HepG2 (cell line): Measurements from ENCODE around the gene ZNF22. TPM values are rescaled to one million over a fixed set of nuclear protein-coding genes. Genes with fewer than 3 reads are reported as not detected.
A peak's percentile ranks its signal among the peaks of the same experiment; 100 is the strongest.

Source experiments
- ATRX ChIP-seq: sonication (generic); formaldehyde crosslinking; IDR thresholded peaks from 2 replicates; pipeline ENCODE4 v1.4.0; 2020; ENCODE audit warnings: missing genetic modification reagents, borderline replicate concordance
- FOSL2 ChIP-seq: sonication (generic); formaldehyde crosslinking; IDR thresholded peaks from 2 replicates; pipeline ENCODE4 v1.4.0; 2020; ENCODE audit warnings: missing genetic modification reagents
- ZFP36L2 ChIP-seq: sonication (generic); formaldehyde crosslinking; IDR thresholded peaks from 2 replicates; pipeline ENCODE4 v1.4.0; 2020; ENCODE audit warnings: missing genetic modification reagents
- ZNF225 ChIP-seq: sonication (generic); formaldehyde crosslinking; IDR thresholded peaks from 2 replicates; pipeline ENCODE4 v1.4.0; 2020; ENCODE audit warnings: mild to moderate bottlenecking, missing genetic modification reagents
- ZNF230 ChIP-seq: sonication (generic); formaldehyde crosslinking; IDR thresholded peaks from 2 replicates; pipeline ENCODE4 v1.4.0; 2020; ENCODE audit warnings: mild to moderate bottlenecking, missing genetic modification reagents
- polyA plus RNA-seq, 8 experiments: library from polyadenylated mRNA; depleted of rRNA in 3 of 8; stranded (reverse) in 7 of 8; unstranded in 1 of 8; fragments of >200 nt; fragmentation: Illumina TruSeq in 4 of 8; extraction: Trizol in 4 of 8; gene quantifications; 2 replicates each; pipeline versions ENCODE4 v1.2.1 to v1.2.3, GENCODE V29; 2011 to 2016; ENCODE audit warnings: low read depth in 4 of 8, missing spikeins in 1 of 8, mixed read lengths in 1 of 8; ENCODE audit not compliant: insufficient read depth in 1 of 8
- total RNA-seq, 5 experiments: library from RNA; depleted of rRNA; stranded (reverse); fragments of >200 nt; fragmentation: Illumina TruSeq; extraction: Trizol; gene quantifications; 2 replicates each; pipeline ENCODE4 v1.2.3, GENCODE V29; 2016; ENCODE audit warnings: low read depth in 1 of 5
- TF ChIP-seq, protein P1 (sequence below): IDR thresholded peaks from 2 replicates; pipeline ENCODE4 v1.4.0; 2020; ENCODE audit warnings: mild to moderate bottlenecking, missing genetic modification reagents
- TF ChIP-seq, protein P2 (sequence below): sonication (generic); formaldehyde crosslinking; IDR thresholded peaks from 2 replicates; pipeline ENCODE4 v1.4.0; 2020; ENCODE audit warnings: missing genetic modification reagents
- TF ChIP-seq, protein P3 (sequence below): sonication (generic); formaldehyde crosslinking; IDR thresholded peaks from 2 replicates; pipeline ENCODE4 v1.4.0; 2020; ENCODE audit warnings: missing genetic modification reagents
- TF ChIP-seq, protein P4 (sequence below): sonication (generic); formaldehyde crosslinking; IDR thresholded peaks from 2 replicates; pipeline ENCODE4 v1.4.0; 2020; ENCODE audit warnings: missing genetic modification reagents
- TF ChIP-seq, protein P5 (sequence below): sonication (generic); formaldehyde crosslinking; IDR thresholded peaks from 2 replicates; pipeline ENCODE4 v1.5.0; 2020; ENCODE audit warnings: missing genetic modification reagents

The ZNF22 gene
- total and polyA plus RNA-seq, 2 of the 13 experiments (the other 11 are each of a cell fraction or from before 2014, with no cell fraction given): 0.40 to 1.3 TPM

DNA sequence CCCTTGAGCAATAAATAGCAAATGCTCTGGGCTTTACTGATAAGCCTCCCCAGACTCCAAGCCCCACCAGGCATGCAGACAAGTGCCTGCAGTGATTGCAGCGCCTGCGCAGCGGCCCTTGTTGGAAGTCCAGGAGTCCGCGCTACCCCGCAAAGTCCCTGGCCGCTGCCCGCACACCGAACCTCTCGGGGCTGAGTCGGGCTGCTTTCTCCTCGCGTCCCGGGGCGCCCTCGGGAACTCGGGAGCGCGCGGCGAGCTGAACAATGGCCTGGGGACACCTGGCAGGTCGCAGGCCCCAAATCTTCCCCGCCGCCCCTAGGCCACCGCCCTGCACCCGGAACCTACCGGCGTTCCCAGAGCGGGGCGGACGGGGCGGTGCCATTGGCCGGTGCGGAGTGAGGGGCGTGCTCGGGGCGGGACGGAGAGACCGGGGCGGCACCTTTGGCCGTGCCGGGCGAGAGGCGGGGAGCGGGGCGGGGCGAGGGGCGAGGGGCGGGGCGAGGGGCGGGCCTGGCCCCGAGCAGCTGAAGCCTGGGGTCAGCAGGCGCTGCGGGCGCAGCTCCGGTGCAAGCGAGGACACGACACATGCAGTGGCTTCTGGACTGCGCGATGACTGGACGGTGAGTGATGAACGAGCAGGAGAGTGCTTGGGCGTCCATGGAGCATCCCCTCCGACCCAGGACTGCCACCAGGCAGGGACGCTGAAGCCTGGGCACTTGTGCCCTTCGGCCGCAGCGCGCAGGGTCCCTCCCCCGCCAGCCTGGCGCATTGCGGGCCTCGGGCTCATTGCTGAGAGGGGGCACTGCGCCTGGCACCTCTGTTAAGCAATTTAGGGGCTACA, 41.3 kb upstream of the ZNF22 start, which contains the start of gene RASSF4 (continued):
- TF ChIP-seq, protein P1, sequence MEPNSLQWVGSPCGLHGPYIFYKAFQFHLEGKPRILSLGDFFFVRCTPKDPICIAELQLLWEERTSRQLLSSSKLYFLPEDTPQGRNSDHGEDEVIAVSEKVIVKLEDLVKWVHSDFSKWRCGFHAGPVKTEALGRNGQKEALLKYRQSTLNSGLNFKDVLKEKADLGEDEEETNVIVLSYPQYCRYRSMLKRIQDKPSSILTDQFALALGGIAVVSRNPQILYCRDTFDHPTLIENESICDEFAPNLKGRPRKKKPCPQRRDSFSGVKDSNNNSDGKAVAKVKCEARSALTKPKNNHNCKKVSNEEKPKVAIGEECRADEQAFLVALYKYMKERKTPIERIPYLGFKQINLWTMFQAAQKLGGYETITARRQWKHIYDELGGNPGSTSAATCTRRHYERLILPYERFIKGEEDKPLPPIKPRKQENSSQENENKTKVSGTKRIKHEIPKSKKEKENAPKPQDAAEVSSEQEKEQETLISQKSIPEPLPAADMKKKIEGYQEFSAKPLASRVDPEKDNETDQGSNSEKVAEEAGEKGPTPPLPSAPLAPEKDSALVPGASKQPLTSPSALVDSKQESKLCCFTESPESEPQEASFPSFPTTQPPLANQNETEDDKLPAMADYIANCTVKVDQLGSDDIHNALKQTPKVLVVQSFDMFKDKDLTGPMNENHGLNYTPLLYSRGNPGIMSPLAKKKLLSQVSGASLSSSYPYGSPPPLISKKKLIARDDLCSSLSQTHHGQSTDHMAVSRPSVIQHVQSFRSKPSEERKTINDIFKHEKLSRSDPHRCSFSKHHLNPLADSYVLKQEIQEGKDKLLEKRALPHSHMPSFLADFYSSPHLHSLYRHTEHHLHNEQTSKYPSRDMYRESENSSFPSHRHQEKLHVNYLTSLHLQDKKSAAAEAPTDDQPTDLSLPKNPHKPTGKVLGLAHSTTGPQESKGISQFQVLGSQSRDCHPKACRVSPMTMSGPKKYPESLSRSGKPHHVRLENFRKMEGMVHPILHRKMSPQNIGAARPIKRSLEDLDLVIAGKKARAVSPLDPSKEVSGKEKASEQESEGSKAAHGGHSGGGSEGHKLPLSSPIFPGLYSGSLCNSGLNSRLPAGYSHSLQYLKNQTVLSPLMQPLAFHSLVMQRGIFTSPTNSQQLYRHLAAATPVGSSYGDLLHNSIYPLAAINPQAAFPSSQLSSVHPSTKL: peak; percentile 64
- TF ChIP-seq, protein P2, sequence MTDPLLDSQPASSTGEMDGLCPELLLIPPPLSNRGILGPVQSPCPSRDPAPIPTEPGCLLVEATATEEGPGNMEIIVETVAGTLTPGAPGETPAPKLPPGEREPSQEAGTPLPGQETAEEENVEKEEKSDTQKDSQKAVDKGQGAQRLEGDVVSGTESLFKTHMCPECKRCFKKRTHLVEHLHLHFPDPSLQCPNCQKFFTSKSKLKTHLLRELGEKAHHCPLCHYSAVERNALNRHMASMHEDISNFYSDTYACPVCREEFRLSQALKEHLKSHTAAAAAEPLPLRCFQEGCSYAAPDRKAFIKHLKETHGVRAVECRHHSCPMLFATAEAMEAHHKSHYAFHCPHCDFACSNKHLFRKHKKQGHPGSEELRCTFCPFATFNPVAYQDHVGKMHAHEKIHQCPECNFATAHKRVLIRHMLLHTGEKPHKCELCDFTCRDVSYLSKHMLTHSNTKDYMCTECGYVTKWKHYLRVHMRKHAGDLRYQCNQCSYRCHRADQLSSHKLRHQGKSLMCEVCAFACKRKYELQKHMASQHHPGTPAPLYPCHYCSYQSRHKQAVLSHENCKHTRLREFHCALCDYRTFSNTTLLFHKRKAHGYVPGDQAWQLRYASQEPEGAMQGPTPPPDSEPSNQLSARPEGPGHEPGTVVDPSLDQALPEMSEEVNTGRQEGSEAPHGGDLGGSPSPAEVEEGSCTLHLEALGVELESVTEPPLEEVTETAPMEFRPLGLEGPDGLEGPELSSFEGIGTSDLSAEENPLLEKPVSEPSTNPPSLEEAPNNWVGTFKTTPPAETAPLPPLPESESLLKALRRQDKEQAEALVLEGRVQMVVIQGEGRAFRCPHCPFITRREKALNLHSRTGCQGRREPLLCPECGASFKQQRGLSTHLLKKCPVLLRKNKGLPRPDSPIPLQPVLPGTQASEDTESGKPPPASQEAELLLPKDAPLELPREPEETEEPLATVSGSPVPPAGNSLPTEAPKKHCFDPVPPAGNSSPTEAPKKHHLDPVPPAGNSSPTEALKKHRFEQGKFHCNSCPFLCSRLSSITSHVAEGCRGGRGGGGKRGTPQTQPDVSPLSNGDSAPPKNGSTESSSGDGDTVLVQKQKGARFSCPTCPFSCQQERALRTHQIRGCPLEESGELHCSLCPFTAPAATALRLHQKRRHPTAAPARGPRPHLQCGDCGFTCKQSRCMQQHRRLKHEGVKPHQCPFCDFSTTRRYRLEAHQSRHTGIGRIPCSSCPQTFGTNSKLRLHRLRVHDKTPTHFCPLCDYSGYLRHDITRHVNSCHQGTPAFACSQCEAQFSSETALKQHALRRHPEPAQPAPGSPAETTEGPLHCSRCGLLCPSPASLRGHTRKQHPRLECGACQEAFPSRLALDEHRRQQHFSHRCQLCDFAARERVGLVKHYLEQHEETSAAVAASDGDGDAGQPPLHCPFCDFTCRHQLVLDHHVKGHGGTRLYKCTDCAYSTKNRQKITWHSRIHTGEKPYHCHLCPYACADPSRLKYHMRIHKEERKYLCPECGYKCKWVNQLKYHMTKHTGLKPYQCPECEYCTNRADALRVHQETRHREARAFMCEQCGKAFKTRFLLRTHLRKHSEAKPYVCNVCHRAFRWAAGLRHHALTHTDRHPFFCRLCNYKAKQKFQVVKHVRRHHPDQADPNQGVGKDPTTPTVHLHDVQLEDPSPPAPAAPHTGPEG (CRISPR knock-in tag): no peak
- TF ChIP-seq ZFP36L2 (CRISPR knock-in tag): no peak
- 0 out of 2 replicates have a peak, but pooled peaks have one; percentile 29 for TF ChIP-seq ZNF230 (CRISPR knock-in tag)
- TF ChIP-seq, protein P3, sequence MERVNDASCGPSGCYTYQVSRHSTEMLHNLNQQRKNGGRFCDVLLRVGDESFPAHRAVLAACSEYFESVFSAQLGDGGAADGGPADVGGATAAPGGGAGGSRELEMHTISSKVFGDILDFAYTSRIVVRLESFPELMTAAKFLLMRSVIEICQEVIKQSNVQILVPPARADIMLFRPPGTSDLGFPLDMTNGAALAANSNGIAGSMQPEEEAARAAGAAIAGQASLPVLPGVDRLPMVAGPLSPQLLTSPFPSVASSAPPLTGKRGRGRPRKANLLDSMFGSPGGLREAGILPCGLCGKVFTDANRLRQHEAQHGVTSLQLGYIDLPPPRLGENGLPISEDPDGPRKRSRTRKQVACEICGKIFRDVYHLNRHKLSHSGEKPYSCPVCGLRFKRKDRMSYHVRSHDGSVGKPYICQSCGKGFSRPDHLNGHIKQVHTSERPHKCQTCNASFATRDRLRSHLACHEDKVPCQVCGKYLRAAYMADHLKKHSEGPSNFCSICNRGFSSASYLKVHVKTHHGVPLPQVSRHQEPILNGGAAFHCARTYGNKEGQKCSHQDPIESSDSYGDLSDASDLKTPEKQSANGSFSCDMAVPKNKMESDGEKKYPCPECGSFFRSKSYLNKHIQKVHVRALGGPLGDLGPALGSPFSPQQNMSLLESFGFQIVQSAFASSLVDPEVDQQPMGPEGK (CRISPR knock-in tag): peak; percentile 19; the same call in 1 of the 2 replicates
- TF ChIP-seq, protein P4, sequence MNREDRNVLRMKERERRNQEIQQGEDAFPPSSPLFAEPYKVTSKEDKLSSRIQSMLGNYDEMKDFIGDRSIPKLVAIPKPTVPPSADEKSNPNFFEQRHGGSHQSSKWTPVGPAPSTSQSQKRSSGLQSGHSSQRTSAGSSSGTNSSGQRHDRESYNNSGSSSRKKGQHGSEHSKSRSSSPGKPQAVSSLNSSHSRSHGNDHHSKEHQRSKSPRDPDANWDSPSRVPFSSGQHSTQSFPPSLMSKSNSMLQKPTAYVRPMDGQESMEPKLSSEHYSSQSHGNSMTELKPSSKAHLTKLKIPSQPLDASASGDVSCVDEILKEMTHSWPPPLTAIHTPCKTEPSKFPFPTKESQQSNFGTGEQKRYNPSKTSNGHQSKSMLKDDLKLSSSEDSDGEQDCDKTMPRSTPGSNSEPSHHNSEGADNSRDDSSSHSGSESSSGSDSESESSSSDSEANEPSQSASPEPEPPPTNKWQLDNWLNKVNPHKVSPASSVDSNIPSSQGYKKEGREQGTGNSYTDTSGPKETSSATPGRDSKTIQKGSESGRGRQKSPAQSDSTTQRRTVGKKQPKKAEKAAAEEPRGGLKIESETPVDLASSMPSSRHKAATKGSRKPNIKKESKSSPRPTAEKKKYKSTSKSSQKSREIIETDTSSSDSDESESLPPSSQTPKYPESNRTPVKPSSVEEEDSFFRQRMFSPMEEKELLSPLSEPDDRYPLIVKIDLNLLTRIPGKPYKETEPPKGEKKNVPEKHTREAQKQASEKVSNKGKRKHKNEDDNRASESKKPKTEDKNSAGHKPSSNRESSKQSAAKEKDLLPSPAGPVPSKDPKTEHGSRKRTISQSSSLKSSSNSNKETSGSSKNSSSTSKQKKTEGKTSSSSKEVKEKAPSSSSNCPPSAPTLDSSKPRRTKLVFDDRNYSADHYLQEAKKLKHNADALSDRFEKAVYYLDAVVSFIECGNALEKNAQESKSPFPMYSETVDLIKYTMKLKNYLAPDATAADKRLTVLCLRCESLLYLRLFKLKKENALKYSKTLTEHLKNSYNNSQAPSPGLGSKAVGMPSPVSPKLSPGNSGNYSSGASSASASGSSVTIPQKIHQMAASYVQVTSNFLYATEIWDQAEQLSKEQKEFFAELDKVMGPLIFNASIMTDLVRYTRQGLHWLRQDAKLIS (CRISPR knock-in tag): no peak
- TF ChIP-seq FOSL2 (CRISPR knock-in tag): peak; percentile 1; the same call in 1 of the 2 replicates
- no peak for TF ChIP-seq ATRX (CRISPR knock-in tag)
- no peak for TF ChIP-seq ZNF225
- TF ChIP-seq, protein P5, sequence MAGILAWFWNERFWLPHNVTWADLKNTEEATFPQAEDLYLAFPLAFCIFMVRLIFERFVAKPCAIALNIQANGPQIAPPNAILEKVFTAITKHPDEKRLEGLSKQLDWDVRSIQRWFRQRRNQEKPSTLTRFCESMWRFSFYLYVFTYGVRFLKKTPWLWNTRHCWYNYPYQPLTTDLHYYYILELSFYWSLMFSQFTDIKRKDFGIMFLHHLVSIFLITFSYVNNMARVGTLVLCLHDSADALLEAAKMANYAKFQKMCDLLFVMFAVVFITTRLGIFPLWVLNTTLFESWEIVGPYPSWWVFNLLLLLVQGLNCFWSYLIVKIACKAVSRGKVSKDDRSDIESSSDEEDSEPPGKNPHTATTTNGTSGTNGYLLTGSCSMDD (CRISPR knock-in tag): no peak
